Mesodermal cell (in vitro differentiated cells): ENCODE data around the gene TRDN.
"Not testable (repeated sequence)": the region's sequence is repeated elsewhere in the genome, so short reads cannot be mapped to it uniquely, and the experiment has no call there.

Source experiments
- H3K27ac ChIP-seq: 2 replicates; pipeline ENCODE4 v1.7.0; 2013; ENCODE audit warnings: mild to moderate bottlenecking, low read depth, low read length, moderate library complexity; ENCODE audit not compliant: severe bottlenecking
- H3K36me3 ChIP-seq: 2 replicates; pipeline ENCODE4 v1.7.1; 2013; ENCODE audit warnings: mild to moderate bottlenecking, low read length, moderate library complexity; ENCODE audit not compliant: control insufficient read depth, insufficient read depth
- H3K4me1 ChIP-seq: one replicate; pipeline ENCODE4 v1.7.1; 2013; ENCODE audit warnings: mild to moderate bottlenecking, low read length; ENCODE audit not compliant: insufficient read depth, control insufficient read depth, poor library complexity, severe bottlenecking
- H3K4me3 ChIP-seq: 2 replicates; pipeline ENCODE4 v1.7.0; 2013; ENCODE audit warnings: low read length, control low read depth, mild to moderate bottlenecking; ENCODE audit not compliant: insufficient read depth, poor library complexity, severe bottlenecking; ENCODE audit errors: extremely low read depth
- H3K9me3 ChIP-seq: 2 replicates; pipeline ENCODE4 v1.7.1; 2013; ENCODE audit warnings: mild to moderate bottlenecking, low read length, moderate library complexity; ENCODE audit not compliant: control insufficient read depth
- WGBS, 2 experiments: methylation state at CpG; one replicate each; pipeline ENCODE4 v1.1.5; 2013; ENCODE audit warnings: missing lambda C conversion rate in 2 of 2; ENCODE audit not compliant: insufficient coverage in 2 of 2; 5-methylcytosine and 5-hydroxymethylcytosine counted together

Gene TRDN

GRCh38 chr6:123562677-123563076, 74.1 kb downstream of the TRDN start:
- H3K36me3 ChIP-seq, result no peaks in the 10 kb centered on the region
- H3K9me3 ChIP-seq, result no peaks in the 10 kb centered on the region
- no peaks in the 10 kb centered on the region for H3K4me1 ChIP-seq
- H3K27ac ChIP-seq, result no peak overlapping the region
- H3K4me3 ChIP-seq, result no peak overlapping the region

- no peaks in the 10 kb centered on the region for H3K9me3 ChIP-seq
- no peak overlapping the region for H3K4me3 ChIP-seq
- no peaks in the 10 kb centered on the region for H3K36me3 ChIP-seq
- 100% methylated on average over 1 of the region's 1 CpG; no CpG with 5 or more reads in 1 of the 2 experiments for WGBS, 2 experiments
- H3K4me1 ChIP-seq, result no peaks in the 10 kb centered on the region
- H3K27ac ChIP-seq, result no peak overlapping the region
Observed at GRCh38 chr6:123562264-123562663, 74.5 kb downstream of the TRDN start.

- not testable (repeated sequence) for H3K9me3 ChIP-seq, H3K4me3 ChIP-seq, H3K27ac ChIP-seq, H3K36me3 ChIP-seq, H3K4me1 ChIP-seq
- WGBS, 2 experiments, result 80 to 96% methylated on average over 5 of the region's 5 CpGs
Observed at GRCh38 chr6:123559816-123560215, 76.9 kb downstream of the TRDN start.

- H3K36me3 ChIP-seq, H3K4me1 ChIP-seq, H3K9me3 ChIP-seq, H3K27ac ChIP-seq, H3K4me3 ChIP-seq: not testable (repeated sequence)
- WGBS, 2 experiments, result 91 to 93% methylated on average over 9 to 12 of the region's 12 CpGs
Observed at GRCh38 chr6:123557474-123557873, 79.3 kb downstream of the TRDN start.

DNA sequence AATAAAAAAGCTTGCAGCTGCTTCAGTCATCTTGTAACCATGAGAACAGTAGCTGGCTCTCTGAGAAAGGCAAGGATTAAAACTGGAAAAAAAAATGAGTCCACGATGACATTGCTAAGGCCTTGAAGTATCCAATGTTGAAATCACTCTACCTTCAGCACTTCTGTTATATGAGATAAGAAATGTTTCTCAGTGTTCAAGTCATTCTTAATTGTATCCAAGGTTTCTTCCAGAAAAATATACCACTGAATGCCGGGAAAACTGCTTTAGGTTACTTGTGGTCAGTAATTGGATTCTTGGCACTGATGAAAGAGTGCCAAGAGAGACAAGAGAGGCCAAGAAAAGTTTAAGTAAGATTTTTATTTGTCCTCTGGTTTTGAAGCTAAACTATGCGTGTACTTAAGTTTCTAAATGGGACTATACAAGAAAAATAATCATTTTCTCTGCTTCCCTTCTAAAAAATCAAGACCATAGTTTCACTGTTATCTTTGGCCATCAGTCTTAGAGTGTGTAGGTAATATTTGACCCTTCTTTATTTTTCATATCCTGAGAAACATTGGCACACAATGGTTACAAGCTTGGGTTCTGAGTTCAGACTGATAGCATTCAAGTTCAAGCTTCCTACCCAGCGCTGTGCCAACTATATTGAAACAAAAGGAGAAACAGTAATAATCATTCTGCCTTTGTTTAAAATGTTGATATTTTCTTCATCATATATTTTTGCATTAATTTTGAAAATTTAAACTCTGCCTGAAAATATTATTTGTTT, 84.6 kb downstream of the TRDN start:
- WGBS, 2 experiments, result 83 to 100% methylated on average over 1 of the region's 4 CpGs
- no peaks in the 10 kb centered on the region for H3K9me3 ChIP-seq
- H3K36me3 ChIP-seq, result no peaks in the 10 kb centered on the region
- H3K4me1 ChIP-seq, result no peaks in the 10 kb centered on the region
- no peak overlapping the region for H3K4me3 ChIP-seq
- no peak overlapping the region for H3K27ac ChIP-seq

DNA sequence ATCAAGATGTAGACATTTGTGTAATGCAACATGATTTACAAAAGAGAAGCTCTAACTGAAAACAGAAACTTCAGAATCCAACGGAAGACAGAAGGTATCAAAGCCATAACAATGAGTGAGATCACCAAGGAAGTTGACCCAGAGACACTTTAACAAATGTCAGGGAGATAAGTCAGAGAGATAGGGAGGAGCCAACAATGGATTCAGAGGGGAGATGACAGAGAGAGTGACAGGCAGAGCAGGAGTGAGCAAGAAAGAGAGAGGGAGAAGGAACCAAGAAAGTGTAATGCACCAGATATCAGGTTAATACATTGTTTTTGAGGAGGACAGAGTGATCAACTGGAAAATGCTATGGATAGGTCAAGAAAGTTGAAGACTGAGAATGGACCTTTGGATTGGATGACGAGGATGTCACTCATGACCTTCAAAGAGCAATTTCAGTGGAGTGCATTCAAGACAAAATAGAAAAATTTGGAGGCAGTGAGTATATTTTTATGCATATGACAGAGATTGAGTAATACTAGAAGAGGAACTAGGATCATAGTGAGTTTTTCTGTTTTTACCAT, 86.6 kb downstream of the TRDN start:
- no peak overlapping the region for H3K27ac ChIP-seq
- H3K9me3 ChIP-seq, result no peaks in the 10 kb centered on the region
- H3K4me3 ChIP-seq, result no peak overlapping the region
- 94 to 95% methylated on average over 1 to 2 of the region's 2 CpGs for WGBS, 2 experiments
- H3K4me1 ChIP-seq, result no peaks in the 10 kb centered on the region
- no peaks in the 10 kb centered on the region for H3K36me3 ChIP-seq

- Histone ChIP-seq H3K27ac (no peak overlapping the region), H3K36me3 (no peaks in the 10 kb centered on the region), H3K9me3 (no peaks in the 10 kb centered on the region), H3K4me3 (no peak overlapping the region), H3K4me1 (no peaks in the 10 kb centered on the region)
Observed at GRCh38 chr6:123549476-123549875, 87.3 kb downstream of the TRDN start.

DNA sequence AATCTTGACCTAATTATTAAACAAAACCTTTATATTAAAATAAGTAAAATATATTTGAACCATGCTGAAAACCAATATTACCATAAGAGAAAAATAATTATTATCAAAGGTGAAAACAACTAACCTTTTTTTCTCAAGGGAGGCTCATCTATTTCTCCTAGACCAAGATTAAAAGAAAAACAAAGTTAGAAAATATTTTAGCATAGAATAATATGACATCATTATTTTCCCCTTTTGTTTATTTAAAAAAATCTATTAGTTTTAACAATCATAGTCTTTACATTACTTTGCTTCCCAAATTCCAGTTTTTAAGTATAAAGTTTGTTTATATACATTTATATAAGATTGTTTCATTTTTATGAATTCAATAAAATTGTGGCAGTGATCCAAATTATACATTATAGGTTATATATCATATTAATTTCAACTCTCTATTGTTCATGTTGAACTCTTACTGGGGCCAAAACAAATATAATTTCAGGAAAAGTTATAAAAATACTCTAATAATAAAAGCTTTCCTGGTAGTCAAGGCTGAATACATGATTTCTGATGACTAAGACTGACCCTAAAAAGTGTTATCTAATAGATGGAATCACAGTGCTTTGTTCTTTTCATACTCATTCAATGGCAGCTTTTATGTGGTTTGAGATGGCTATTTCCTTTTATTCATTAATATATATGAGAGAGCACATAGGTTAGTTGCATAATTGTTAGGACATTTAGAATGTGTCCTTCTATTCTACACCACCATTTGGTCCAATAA, 89.4 kb downstream of the TRDN start:
- no peak overlapping the region for H3K27ac ChIP-seq
- no peaks in the 10 kb centered on the region for H3K9me3 ChIP-seq
- no peaks in the 10 kb centered on the region for H3K36me3 ChIP-seq
- no peaks in the 10 kb centered on the region for H3K4me1 ChIP-seq
- no peak overlapping the region for H3K4me3 ChIP-seq

DNA sequence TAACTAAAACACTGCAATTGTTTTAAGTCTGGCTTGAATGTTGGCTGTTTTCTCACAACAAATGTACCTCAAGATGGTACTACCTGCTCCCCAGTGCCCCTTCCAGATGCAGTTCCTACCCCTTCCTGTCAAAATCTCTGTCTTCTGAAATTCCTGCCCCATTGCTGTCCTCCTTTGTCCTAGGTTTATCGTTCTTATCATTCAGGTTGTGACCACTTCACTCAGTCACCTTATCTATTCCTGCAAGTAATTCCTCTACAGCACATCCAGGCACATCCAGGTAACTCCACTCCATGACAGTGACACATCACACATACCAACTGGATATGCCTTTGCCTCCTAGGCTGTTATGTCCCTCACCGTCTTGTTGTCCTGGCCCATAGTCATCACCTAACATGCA, 90.2 kb downstream of the TRDN start:
- 100% methylated on average over 1 of the region's 2 CpGs for WGBS, 2 experiments
- Histone ChIP-seq H3K27ac (no peak overlapping the region), H3K4me1 (no peaks in the 10 kb centered on the region), H3K36me3 (no peaks in the 10 kb centered on the region), H3K4me3 (no peak overlapping the region), H3K9me3 (no peaks in the 10 kb centered on the region)

GRCh38 chr6:123541462-123541861, 95.3 kb downstream of the TRDN start:
- WGBS, 2 experiments, result 75 to 90% methylated on average over 1 to 2 of the region's 4 CpGs
- H3K27ac ChIP-seq, result no peak overlapping the region
- no peak overlapping the region for H3K4me3 ChIP-seq
- H3K9me3 ChIP-seq, result no peaks in the 10 kb centered on the region
- no peaks in the 10 kb centered on the region for H3K36me3 ChIP-seq
- H3K4me1 ChIP-seq, result no peaks in the 10 kb centered on the region
